B cell (primary cell): ENCODE data around the gene TPP1.

ENCODE experiments used
- EZH2 ChIP-seq: IDR thresholded peaks from 2 replicates; pipeline ENCODE4 v1.6.1; 2012; ENCODE audit warnings: borderline replicate concordance, low read depth, mild to moderate bottlenecking, moderate library complexity, low read length; ENCODE audit not compliant: insufficient read depth, poor library complexity, severe bottlenecking
- TF ChIP-seq, protein P1 (sequence below): fragments of 200-600 bp; IDR thresholded peaks from one replicate; pipeline ENCODE4 v1.8.0; 2022; ENCODE audit warnings: antibody characterized with exemption, mild to moderate bottlenecking

DNA sequence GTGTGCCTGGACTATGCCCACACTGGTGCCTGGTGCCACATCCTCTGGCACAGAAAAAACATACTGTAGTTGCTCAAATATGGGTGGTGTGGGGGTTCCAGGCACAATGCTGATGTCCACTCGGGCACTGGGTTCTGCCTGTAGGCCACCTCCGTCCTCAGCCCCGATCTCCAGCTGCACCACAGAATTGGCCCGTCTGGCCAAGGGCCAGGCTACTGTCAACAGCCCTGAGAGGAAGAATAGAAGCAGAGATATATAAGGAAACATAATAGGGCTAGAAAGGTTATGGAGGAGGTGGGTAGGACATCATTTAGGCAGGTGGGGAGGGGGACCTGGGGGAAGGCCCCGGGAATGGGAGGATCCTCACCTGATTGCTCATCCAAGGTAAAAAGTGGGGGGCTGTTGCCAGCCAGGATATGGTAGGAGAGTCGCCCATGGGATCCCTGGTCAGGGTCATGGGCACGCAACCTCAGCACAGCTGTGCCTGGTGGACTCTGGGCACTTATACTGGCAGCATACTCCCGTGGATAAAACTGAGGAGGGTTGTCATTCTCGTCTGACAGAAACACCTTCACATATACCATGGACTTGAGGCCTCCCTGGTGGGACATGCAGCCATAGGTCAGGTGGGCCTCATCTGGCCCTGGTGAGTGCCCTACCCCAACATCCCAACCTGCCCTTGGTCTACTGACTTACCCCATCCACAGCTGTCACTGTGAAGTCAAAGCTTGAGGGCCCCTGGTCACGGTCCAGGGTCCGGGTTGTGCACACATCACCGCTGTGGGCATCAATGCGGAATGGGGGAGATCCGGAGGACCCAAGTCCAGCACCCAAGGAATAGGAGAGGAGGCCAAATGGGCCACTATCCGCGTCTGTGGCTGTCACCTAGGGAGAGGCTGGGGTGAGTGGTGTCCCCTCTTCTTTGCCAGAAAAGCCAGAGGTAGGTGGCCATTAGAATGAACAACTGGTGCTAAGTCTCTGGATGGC lies 14.5 kb upstream of the TPP1 start:
- TF ChIP-seq EZH2: no peak
- TF ChIP-seq, protein P1, sequence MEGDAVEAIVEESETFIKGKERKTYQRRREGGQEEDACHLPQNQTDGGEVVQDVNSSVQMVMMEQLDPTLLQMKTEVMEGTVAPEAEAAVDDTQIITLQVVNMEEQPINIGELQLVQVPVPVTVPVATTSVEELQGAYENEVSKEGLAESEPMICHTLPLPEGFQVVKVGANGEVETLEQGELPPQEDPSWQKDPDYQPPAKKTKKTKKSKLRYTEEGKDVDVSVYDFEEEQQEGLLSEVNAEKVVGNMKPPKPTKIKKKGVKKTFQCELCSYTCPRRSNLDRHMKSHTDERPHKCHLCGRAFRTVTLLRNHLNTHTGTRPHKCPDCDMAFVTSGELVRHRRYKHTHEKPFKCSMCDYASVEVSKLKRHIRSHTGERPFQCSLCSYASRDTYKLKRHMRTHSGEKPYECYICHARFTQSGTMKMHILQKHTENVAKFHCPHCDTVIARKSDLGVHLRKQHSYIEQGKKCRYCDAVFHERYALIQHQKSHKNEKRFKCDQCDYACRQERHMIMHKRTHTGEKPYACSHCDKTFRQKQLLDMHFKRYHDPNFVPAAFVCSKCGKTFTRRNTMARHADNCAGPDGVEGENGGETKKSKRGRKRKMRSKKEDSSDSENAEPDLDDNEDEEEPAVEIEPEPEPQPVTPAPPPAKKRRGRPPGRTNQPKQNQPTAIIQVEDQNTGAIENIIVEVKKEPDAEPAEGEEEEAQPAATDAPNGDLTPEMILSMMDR: no peak
